Naive thymus-derived CD4-positive, alpha-beta T cell (primary cell): Measurements from ENCODE around the gene ARHGEF16. TPM values are rescaled to one million over a fixed set of nuclear protein-coding genes. Genes with fewer than 3 reads are reported as not detected.
A peak's percentile ranks its signal among the peaks of the same experiment; 100 is the strongest.

ENCODE experiments used
- ATAC-seq: fragments of 150-1000 bp; cut with Tn5 transposase; 2 replicates; pipeline ENCODE4 v1.10.0; 2021; ENCODE audit warnings: mild to moderate bottlenecking, moderate library complexity
- CTCF ChIA-PET: fragments of 350-600 bp; sonication (Branson Sonifier 250); formaldehyde crosslinking; loops from one replicate; lab custom pipeline; 2021; ENCODE audit warnings: antibody characterized with exemption; lab: Charles Lee
- POLR2A ChIA-PET: fragments of 350-600 bp; sonication (Branson Sonifier 250); formaldehyde crosslinking; loops from one replicate; lab custom pipeline; 2021; ENCODE audit warnings: antibody characterized with exemption, inconsistent platforms; lab: Charles Lee
- DNase-seq, 9 donors: peaks; one replicate each; pipeline versions ENCODE4 v3.0.0 to v3.0.0-alpha.2; 2020 to 2022; ENCODE audit warnings: mixed read lengths in 1 of 9
- H3K27ac ChIP-seq: one replicate; pipeline ENCODE4 v1.7.0; 2013; ENCODE audit warnings: mild to moderate bottlenecking, low read depth, low read length, moderate library complexity
- H3K27me3 ChIP-seq, 2 donors: one replicate each; pipeline ENCODE4 v1.7.0; 2013; ENCODE audit warnings: low read length in 2 of 2, mild to moderate bottlenecking in 2 of 2, moderate library complexity in 2 of 2; ENCODE audit not compliant: control insufficient read depth in 2 of 2, insufficient read depth in 2 of 2
- H3K36me3 ChIP-seq, 3 experiments: 1 replicate in 2 of 3; 2 replicates in 1 of 3; pipeline ENCODE4 v1.7.0; 2013; ENCODE audit warnings: low read length in 3 of 3, mild to moderate bottlenecking in 3 of 3, moderate library complexity in 1 of 3; ENCODE audit not compliant: insufficient read depth in 3 of 3, control insufficient read depth in 2 of 3
- H3K4me1 ChIP-seq, 2 donors: one replicate each; pipeline ENCODE4 v1.7.0; 2013; ENCODE audit warnings: low read length in 2 of 2, mild to moderate bottlenecking in 2 of 2, moderate library complexity in 1 of 2; ENCODE audit not compliant: control insufficient read depth in 2 of 2, insufficient read depth in 2 of 2
- H3K4me3 ChIP-seq: 2 replicates; pipeline ENCODE4 v1.7.0; 2013; ENCODE audit warnings: mild to moderate bottlenecking, low read length
- H3K9me3 ChIP-seq, 3 experiments: 1 replicate in 2 of 3; 2 replicates in 1 of 3; pipeline ENCODE4 v1.7.0; 2013; ENCODE audit warnings: low read length in 3 of 3; ENCODE audit not compliant: control insufficient read depth in 2 of 3
- H3K27ac Mint-ChIP-seq, 9 donors: one replicate each; pipeline ENCODE4 v1.8.0; 2020 to 2022; ENCODE audit warnings: mixed read lengths in 9 of 9, mild to moderate bottlenecking in 8 of 9, moderate library complexity in 5 of 9, inconsistent platforms in 2 of 9
- H3K27me3 Mint-ChIP-seq, 5 donors: one replicate each; pipeline ENCODE4 v1.8.0; 2021 to 2022; ENCODE audit warnings: mixed read lengths in 5 of 5, mild to moderate bottlenecking in 1 of 5
- H3K36me3 Mint-ChIP-seq, 5 donors: one replicate each; pipeline ENCODE4 v1.8.0; 2020 to 2022; ENCODE audit warnings: mixed read lengths in 5 of 5, mild to moderate bottlenecking in 3 of 5, inconsistent platforms in 1 of 5
- H3K4me1 Mint-ChIP-seq, 7 donors: one replicate each; pipeline ENCODE4 v1.8.0; 2020 to 2022; ENCODE audit warnings: mixed read lengths in 7 of 7, mild to moderate bottlenecking in 3 of 7, inconsistent platforms in 1 of 7
- H3K4me3 Mint-ChIP-seq, 10 donors: one replicate each; pipeline ENCODE4 v1.8.0; 2020 to 2022; ENCODE audit warnings: mild to moderate bottlenecking in 10 of 10, mixed read lengths in 10 of 10, moderate library complexity in 6 of 10, inconsistent platforms in 2 of 10
- H3K9me3 Mint-ChIP-seq, 11 donors: one replicate each; pipeline ENCODE4 v1.8.0; 2020 to 2022; ENCODE audit warnings: mixed read lengths in 11 of 11, mild to moderate bottlenecking in 4 of 11, inconsistent platforms in 1 of 11, moderate library complexity in 1 of 11
- intact Hi-C, 2 donors: fragments of 100-400 bp; cut with micrococcal nuclease; formaldehyde crosslinking; loops; one replicate each; pipeline ENCODE4 v1.15.1; 2023
- polyA plus RNA-seq, 2 donors: library from polyadenylated mRNA; unstranded; fragments of 300-500 nt; fragmentation: Illumina TruSeq; gene quantifications; one replicate each; pipeline ENCODE4 v1.2.3, GENCODE V29; 2021
- total RNA-seq, 6 experiments: library from RNA in 5 of 6; stranded (reverse) in 5 of 6; gene quantifications; 1 replicate in 5 of 6; 2 replicates in 1 of 6; pipeline ENCODE4 v1.2.3 and lab custom pipeline; 2021 to 2026

The ARHGEF16 gene
- total and polyA plus RNA-seq, 7 experiments from 2014 or later: 0.16 TPM; not detected in 6

GRCh38 chr1:3515774-3516480, 61.5 kb downstream of the ARHGEF16 start:
- no peak overlapping the region for H3K4me3 ChIP-seq
- ChIA-PET CTCF (no interaction called here), POLR2A (interaction anchor here (1.6 kb wide), 1 partner anchor 14 kb away, joined by 4 read pairs; no protein-coding TSS in a partner anchor)
- H3K4me3 Mint-ChIP-seq: no peak overlapping the region
- no peak for ATAC-seq
- no peak overlapping the region for H3K27ac Mint-ChIP-seq
- H3K27me3 ChIP-seq: no peaks in the 10 kb centered on the region
- peaks cover 0 to 9% (median 0%) of the 10 kb centered on the region in 5 donors for H3K36me3 Mint-ChIP-seq
- H3K9me3 ChIP-seq: peaks cover 0 to 6% (median 0%) of the 10 kb centered on the region in 3 experiments
- no peaks in the 10 kb centered on the region for H3K9me3 Mint-ChIP-seq
- peaks cover 0 to 26% (median 0%) of the 10 kb centered on the region in 3 experiments for H3K36me3 ChIP-seq
- no peak for DNase-seq
- no peak overlapping the region for H3K27ac ChIP-seq
- H3K4me1 ChIP-seq: no peaks in the 10 kb centered on the region
- no peaks in the 10 kb centered on the region for H3K27me3 Mint-ChIP-seq
- intact Hi-C loops: no loop called here
- peaks cover 0 to 4% (median 0%) of the 10 kb centered on the region in 7 donors for H3K4me1 Mint-ChIP-seq

- Histone ChIP-seq H3K4me1 (no peaks in the 10 kb centered on the region), H3K27me3 (no peaks in the 10 kb centered on the region), H3K27ac (no peak overlapping the region), H3K4me3 (no peak overlapping the region), H3K9me3 (peaks cover 0 to 6% (median 0%) of the 10 kb centered on the region in 3 experiments), H3K36me3 (peaks cover 0 to 26% (median 0%) of the 10 kb centered on the region in 3 experiments)
- POLR2A ChIA-PET: no interaction called here
- no peak overlapping the region for H3K4me3 Mint-ChIP-seq
- H3K27ac Mint-ChIP-seq: no peak overlapping the region
- no peaks in the 10 kb centered on the region for H3K27me3 Mint-ChIP-seq
- H3K36me3 Mint-ChIP-seq: peaks cover 0 to 9% (median 0%) of the 10 kb centered on the region in 5 donors
- intact Hi-C loops: no loop called here
- CTCF ChIA-PET: no interaction called here
- peaks cover 0 to 4% (median 0%) of the 10 kb centered on the region in 7 donors for H3K4me1 Mint-ChIP-seq
- ATAC-seq: no peak
- no peak for DNase-seq
- no peaks in the 10 kb centered on the region for H3K9me3 Mint-ChIP-seq
Measured at GRCh38 chr1:3516481-3516869, 62.0 kb downstream of the ARHGEF16 start.

GRCh38 chr1:3516911-3517675, 62.6 kb downstream of the ARHGEF16 start:
- POLR2A ChIA-PET: no interaction called here
- H3K27ac Mint-ChIP-seq: no peak overlapping the region
- no peak for ATAC-seq

GRCh38 chr1:3518256-3518655, 63.8 kb downstream of the ARHGEF16 start:
- H3K9me3 Mint-ChIP-seq: no peaks in the 10 kb centered on the region
- Histone ChIP-seq H3K27ac (no peak overlapping the region), H3K36me3 (peaks cover 0 to 24% (median 0%) of the 10 kb centered on the region in 3 experiments), H3K9me3 (peaks cover 0 to 6% (median 0%) of the 10 kb centered on the region in 3 experiments), H3K4me1 (no peaks in the 10 kb centered on the region), H3K27me3 (no peaks in the 10 kb centered on the region), H3K4me3 (no peak overlapping the region)
- peaks cover 0 to 5% (median 0%) of the 10 kb centered on the region in 5 donors for H3K36me3 Mint-ChIP-seq
- H3K4me1 Mint-ChIP-seq: peaks cover 0 to 2% (median 0%) of the 10 kb centered on the region in 7 donors
- no peaks in the 10 kb centered on the region for H3K27me3 Mint-ChIP-seq
- DNase-seq (peak in 4 of 9 donors; percentile 28 to 35 (median 32)), ATAC-seq (no peak)
- intact Hi-C loops: loop anchor here in 1 of 2 donors (1.0 kb wide), 1 partner anchor 101 kb away; no protein-coding TSS in a partner anchor
- H3K27ac Mint-ChIP-seq: no peak overlapping the region
- CTCF ChIA-PET: interaction anchor here (0.5 to 1.3 kb wide), 4 partner anchors 12 to 204 kb away, joined by 3 to 4 read pairs (median 3); no protein-coding TSS in a partner anchor
- H3K4me3 Mint-ChIP-seq: no peak overlapping the region
- POLR2A ChIA-PET: interaction anchor here (0.7 kb wide), 1 partner anchor 102 kb away, joined by 4 read pairs; no protein-coding TSS in a partner anchor

More at GRCh38 chr1:3516911-3517675, 62.6 kb downstream of the ARHGEF16 start:
- H3K4me1 ChIP-seq: no peaks in the 10 kb centered on the region
- intact Hi-C loops: no loop called here
- Mint-ChIP-seq H3K4me1 (peaks cover 0 to 4% (median 0%) of the 10 kb centered on the region in 7 donors), H3K27me3 (no peaks in the 10 kb centered on the region), H3K4me3 (no peak overlapping the region), H3K36me3 (peaks cover 0 to 9% (median 0%) of the 10 kb centered on the region in 5 donors), H3K9me3 (no peaks in the 10 kb centered on the region)
- peaks cover 0 to 26% (median 0%) of the 10 kb centered on the region in 3 experiments for H3K36me3 ChIP-seq
- H3K4me3 ChIP-seq: no peak overlapping the region
- peaks cover 0 to 6% (median 0%) of the 10 kb centered on the region in 3 experiments for H3K9me3 ChIP-seq
- H3K27ac ChIP-seq: no peak overlapping the region
- H3K27me3 ChIP-seq: no peaks in the 10 kb centered on the region
- no peak for DNase-seq
- CTCF ChIA-PET: no interaction called here

GRCh38 chr1:3518756-3519155, 64.3 kb downstream of the ARHGEF16 start:
- Mint-ChIP-seq H3K9me3 (no peaks in the 10 kb centered on the region), H3K4me3 (no peak overlapping the region), H3K36me3 (peaks cover 0 to 5% (median 0%) of the 10 kb centered on the region in 5 donors), H3K27ac (no peak overlapping the region), H3K27me3 (no peaks in the 10 kb centered on the region), H3K4me1 (peaks cover 0 to 2% (median 0%) of the 10 kb centered on the region in 7 donors)
- Histone ChIP-seq H3K36me3 (peaks cover 0 to 25% (median 0%) of the 10 kb centered on the region in 3 experiments), H3K27ac (no peak overlapping the region), H3K9me3 (peaks cover 0 to 6% (median 0%) of the 10 kb centered on the region in 3 experiments), H3K27me3 (no peaks in the 10 kb centered on the region), H3K4me3 (no peak overlapping the region), H3K4me1 (no peaks in the 10 kb centered on the region)
- ATAC-seq (no peak), DNase-seq (no peak)
- POLR2A ChIA-PET: interaction anchor here (0.7 to 1.0 kb wide), 2 partner anchors 12 to 102 kb away, joined by 3 to 4 read pairs; no protein-coding TSS in a partner anchor
- CTCF ChIA-PET: interaction anchor here (0.5 to 1.3 kb wide), 4 partner anchors 12 to 204 kb away, joined by 3 to 4 read pairs (median 3); no protein-coding TSS in a partner anchor
- intact Hi-C loops: loop anchor here in 1 of 2 donors (1.0 kb wide), 1 partner anchor 101 kb away; no protein-coding TSS in a partner anchor

GRCh38 chr1:3519301-3519885, 64.9 kb downstream of the ARHGEF16 start:
- no peaks in the 10 kb centered on the region for H3K27me3 Mint-ChIP-seq
- ATAC-seq (no peak), DNase-seq (no peak)
- H3K27ac Mint-ChIP-seq: no peak overlapping the region
- peaks cover 0 to 5% (median 0%) of the 10 kb centered on the region in 5 donors for H3K36me3 Mint-ChIP-seq
- no peaks in the 10 kb centered on the region for H3K9me3 Mint-ChIP-seq
- ChIA-PET CTCF (interaction anchor here (1.3 kb wide), 1 partner anchor 13 kb away, joined by 3 read pairs; no protein-coding TSS in a partner anchor), POLR2A (interaction anchor here (1.0 kb wide), 1 partner anchor 11 kb away, joined by 3 read pairs; no protein-coding TSS in a partner anchor)
- no peaks in the 10 kb centered on the region for H3K4me1 ChIP-seq
- no peaks in the 10 kb centered on the region for H3K27me3 ChIP-seq
- no peak overlapping the region for H3K4me3 ChIP-seq
- peaks cover 0 to 27% (median 0%) of the 10 kb centered on the region in 3 experiments for H3K36me3 ChIP-seq
- no peak overlapping the region for H3K27ac ChIP-seq
- intact Hi-C loops: no loop called here
- H3K4me1 Mint-ChIP-seq: peaks cover 0 to 2% (median 0%) of the 10 kb centered on the region in 7 donors
- H3K9me3 ChIP-seq: peaks cover 0 to 6% (median 0%) of the 10 kb centered on the region in 3 experiments
- no peak overlapping the region for H3K4me3 Mint-ChIP-seq
